Neural cell (in vitro differentiated cells): Measurements from ENCODE around the gene FHL2.

ENCODE experiments used
- CTCF ChIP-seq: fragments of 450-650 bp; IDR thresholded peaks from 2 replicates; pipeline ENCODE4 v1.5.1; 2014; ENCODE audit warnings: antibody characterized with exemption, mild to moderate bottlenecking, moderate library complexity; ENCODE audit not compliant: poor library complexity, severe bottlenecking
- EZH2 ChIP-seq: fragments of 200-600, 300-800 bp; shearing (Covaris generic), sonication (generic); IDR thresholded peaks from 2 replicates; pipeline ENCODE4 v1.6.1; 2014; ENCODE audit warnings: antibody characterized with exemption, low read length, borderline replicate concordance, mild to moderate bottlenecking; ENCODE audit not compliant: insufficient read depth, poor library complexity, severe bottlenecking
- RAD21 ChIP-seq: fragments of 450-650 bp; conservative IDR thresholded peaks from 2 replicates; pipeline ENCODE4 v1.6.1; 2014; ENCODE audit warnings: antibody characterized with exemption, mild to moderate bottlenecking, moderate library complexity

GRCh38 chr2:105375001-105375561, 23.8 kb downstream of the FHL2 start:
- TF ChIP-seq CTCF: no peak
- TF ChIP-seq EZH2: no peak
- TF ChIP-seq RAD21: no peak
